ENCODE data around the gene DNER.

- TF ChIP-seq REST (IDR thresholded peaks at IDR 0.05; ENCODE audit: insufficient replicate concordance, low read depth) (no peak), CTCF (IDR thresholded peaks at IDR 0.05; ENCODE audit: insufficient read depth, low read length) (no peak), POLR2AphosphoS5 (IDR thresholded peaks at IDR 0.05; ENCODE audit: low read depth) (no peak)
Observed at GRCh38 chr2:229371086-229371485, 343.3 kb downstream of the DNER start.
